ENCODE results near the gene SRCIN1.
"Not testable (repeated sequence)": the region's sequence is repeated elsewhere in the genome, so short reads cannot be mapped to it uniquely, and the experiment has no call there.

Gene SRCIN1

DNA sequence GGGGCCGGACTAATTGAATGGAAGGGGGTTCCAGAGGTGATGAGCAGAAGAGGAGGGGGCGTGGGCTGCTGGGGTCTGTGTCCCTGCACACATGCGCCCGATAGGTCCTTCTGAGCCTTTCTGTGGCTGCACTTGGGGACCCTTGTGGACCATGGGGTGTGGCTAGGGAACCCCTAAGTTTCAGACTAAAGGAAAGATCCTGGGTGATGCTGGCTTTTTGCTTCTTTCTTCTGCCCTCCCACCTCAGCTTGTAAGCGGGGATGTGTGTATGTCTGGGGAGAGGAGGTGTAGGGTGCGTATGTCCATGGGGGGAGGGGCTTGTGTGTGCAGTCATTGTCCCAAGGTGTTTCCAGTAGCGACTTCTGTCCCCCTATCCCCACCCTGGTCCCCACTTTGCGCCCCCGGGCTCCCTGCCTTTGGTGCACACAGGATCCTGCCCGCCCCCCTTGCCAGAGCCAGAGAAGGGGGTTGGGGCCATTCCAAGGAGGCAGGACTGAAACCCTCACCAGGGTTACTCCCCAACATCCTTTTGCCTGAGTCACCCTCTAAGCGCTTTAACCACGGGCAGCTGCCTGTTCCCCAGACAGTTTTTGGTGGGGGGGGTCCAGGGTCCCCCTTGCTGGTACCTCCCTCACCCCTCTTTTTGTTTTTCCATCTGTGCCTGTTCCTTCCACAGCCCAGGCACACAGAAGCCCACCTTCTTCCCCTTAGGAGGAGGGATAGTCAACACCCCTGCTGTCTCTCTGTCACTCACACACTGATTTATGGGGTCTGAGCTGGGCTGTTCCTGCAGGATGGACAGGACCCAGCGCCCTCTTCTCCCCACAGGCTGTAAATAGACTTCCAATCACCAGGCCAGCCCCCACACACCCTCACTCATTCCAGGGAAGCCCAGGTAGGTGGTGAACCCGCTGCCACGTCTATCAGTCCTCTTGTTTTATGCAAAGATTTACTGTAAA is 94.3 kb downstream of the SRCIN1 start:
- FAIRE-seq = no peak
- DNase-seq (ENCODE audit: low spot score) = peak; percentile 40

DNA sequence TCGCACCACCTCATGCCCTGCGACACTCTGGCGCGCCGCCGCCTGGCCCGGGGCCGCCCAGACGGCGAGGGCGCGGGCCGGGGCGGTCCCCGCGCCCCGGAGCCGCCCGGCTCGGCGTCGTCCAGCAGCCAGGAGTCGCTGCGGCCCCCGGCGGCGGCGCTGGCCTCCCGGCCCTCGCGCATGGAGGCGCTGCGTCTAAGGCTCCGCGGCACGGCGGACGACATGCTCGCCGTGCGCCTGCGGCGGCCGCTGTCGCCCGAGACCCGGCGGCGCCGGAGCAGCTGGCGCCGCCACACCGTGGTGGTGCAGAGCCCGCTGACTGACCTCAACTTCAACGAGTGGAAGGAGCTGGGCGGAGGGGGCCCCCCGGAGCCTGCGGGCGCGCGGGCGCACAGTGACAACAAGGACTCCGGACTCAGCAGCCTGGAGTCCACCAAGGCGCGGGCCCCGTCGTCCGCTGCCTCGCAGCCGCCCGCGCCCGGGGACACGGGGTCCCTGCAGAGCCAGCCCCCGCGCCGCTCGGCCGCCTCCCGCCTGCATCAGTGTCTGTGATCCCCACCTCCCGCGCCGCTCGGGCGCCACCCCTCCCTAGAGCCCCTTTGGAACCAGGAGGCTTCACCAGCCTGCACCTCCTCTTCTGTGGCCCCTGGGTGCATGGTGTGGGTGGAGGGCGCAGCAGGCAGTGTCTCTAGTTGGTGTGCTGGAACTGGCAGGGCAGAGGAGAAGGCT is 95.2 kb downstream of the SRCIN1 start:
- no peak for FAIRE-seq
- no peak for DNase-seq (ENCODE audit: low spot score)

DNA sequence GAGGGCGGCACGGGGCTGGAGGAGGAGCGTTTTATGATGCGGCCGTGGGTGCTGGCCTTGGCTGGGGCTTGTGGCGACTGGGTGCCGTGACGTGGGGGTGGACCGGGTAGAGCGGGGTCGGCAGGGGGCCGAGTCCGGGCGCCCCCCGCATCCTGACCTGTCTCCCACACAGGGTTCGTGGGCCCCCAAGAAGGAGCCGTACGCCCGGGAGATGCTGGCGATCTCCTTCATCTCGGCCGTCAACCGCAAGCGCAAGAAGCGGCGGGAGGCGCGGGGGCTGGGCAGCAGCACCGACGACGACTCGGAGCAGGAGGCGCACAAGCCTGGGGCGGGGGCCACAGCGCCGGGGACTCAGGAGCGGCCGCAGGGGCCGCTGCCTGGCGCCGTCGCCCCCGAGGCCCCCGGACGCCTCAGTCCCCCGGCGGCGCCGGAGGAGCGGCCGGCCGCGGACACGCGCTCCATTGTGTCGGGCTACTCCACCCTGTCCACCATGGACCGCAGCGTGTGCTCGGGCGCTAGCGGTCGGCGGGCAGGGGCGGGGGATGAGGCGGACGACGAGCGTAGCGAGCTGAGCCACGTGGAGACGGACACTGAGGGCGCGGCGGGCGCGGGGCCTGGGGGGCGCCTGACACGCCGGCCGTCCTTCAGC is 95.9 kb downstream of the SRCIN1 start:
- FAIRE-seq = no peak
- DNase-seq (ENCODE audit: low spot score) = no peak

DNA sequence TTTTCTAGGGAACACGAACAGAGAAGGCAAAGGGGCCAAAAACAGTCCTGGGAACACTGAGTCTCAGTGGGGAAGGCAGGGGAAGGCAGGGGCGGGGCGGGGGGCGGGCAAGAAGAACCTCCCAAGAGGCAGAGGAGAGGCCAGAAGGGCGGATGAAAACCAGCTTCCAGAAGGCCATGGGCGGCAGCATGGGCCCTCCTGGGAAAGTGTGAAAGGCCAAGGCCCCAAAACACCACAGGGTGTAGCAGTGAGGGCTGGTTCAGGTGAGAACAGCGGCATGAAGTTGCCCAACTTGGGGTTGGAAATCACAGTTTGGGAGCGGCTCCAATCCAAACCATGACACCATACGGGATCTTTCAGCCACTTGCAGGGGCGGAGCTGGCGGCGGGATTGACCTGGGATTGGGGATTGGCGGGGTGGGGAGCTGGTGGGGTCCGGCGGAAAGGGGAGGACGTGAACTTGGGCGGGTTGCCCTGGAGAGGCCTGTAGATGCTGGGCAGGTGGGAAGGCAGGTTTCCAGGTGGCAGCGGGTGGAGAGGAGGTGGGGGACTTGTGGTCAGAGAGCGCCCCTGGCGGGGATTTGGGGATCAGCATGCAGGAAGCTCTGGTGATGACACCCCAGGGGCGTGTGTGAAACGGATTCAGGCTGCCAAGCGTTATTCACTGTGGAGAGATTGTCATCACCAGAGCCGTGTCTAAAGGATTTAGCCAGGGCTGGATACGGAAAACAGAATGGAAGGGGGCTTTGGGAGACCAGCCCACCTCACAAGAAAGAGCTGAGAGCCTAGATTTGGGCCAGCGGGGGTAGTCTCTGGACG is 96.6 kb downstream of the SRCIN1 start:
- peak; percentile 67 for DNase-seq (ENCODE audit: low spot score)
- no peak for FAIRE-seq

DNA sequence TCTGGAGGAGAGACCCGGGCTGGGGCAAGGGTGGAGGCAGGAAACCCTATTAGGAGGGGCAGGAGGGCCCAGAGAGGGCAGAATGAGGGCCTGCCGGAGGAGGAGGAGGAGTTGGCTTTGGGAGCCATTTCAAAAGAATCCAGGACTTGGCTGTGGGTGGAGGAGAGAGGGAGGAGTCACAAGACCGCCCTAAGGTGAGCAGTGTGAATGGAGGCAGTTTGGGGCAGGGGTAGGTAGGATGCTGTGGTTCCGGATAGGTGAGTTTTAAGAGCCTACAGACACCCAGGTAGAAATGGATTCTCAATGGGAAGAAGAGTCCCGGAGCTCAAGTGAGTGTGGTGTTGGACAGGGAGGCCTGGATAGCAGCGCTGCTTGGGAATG is 97.2 kb downstream of the SRCIN1 start:
- DNase-seq (ENCODE audit: low spot score) (no peak), FAIRE-seq (no peak)

DNA sequence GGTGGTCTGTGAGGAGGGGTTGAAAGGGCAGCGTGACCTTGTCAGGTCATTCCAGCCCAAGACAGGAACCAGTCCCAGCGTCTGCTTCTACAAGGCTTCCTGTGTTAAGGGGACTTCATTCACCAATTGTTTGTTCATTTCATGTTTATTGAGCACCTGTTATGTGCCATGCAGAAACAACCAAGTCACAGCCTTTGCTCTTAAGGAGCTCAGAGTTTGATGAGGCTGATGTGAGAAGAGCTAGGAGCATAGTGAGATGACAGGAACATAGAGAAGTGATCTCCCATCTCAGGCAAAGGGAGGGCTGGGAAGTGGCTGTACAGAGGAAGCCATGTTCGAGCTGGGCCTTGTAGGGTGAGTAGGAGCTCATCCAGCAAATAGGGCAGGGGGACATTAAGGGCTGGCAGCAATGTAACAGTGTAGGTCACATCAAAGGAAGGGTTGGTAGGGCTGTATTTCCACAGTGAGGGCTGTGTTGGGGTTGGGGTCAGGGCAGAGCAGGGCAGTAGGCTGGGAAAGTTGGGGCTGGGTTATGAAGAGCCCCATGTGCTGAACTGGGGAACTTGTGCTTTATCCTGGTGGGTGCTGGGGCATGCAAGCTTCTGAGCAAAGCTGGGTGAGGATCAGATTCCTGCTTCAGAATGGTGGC is 97.7 kb downstream of the SRCIN1 start:
- FAIRE-seq (no peak), DNase-seq (ENCODE audit: low spot score) (no peak)

DNA sequence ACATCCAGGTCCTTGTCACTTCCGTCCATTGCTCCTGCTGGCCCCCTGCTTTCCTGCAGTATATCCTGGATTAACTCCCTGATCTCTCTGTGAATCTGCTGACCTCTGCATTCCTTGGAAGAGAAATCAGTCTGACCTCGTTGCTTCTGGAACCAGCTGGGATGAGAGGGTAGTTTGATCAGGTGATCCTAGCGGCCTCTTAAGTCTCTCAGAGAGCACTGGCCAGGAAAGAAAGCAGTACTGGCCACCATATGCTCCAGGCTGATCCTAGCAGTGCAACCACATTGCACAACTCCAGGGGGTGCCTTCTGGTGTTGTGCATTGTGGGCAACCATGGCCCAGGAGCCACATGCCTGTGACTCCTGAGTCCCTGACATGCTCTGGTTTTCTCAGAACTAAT is 98.3 kb downstream of the SRCIN1 start:
- FAIRE-seq (no peak), DNase-seq (ENCODE audit: low spot score) (no peak)

DNA sequence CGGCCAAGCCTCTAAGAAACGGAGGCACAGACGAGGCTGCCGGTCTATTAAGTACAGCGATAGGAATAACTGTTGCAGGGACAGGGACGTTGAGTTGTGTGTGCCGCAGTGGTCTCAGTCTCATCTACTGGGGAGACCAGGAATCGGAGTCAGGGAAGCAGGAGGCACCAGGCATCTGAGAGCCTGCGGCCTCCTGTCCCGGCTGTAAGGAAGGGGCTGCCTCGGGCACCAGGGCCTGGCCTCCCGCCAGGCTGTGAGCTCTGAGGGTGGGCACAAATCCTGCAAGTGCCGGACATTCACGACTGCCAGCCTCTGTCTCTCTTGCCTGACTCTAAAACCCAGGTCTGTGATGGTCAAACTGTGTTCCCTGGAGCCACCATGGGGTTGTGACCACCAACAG is 101.5 kb downstream of the SRCIN1 start:
- FAIRE-seq (no peak), DNase-seq (ENCODE audit: low spot score) (no peak)

DNA sequence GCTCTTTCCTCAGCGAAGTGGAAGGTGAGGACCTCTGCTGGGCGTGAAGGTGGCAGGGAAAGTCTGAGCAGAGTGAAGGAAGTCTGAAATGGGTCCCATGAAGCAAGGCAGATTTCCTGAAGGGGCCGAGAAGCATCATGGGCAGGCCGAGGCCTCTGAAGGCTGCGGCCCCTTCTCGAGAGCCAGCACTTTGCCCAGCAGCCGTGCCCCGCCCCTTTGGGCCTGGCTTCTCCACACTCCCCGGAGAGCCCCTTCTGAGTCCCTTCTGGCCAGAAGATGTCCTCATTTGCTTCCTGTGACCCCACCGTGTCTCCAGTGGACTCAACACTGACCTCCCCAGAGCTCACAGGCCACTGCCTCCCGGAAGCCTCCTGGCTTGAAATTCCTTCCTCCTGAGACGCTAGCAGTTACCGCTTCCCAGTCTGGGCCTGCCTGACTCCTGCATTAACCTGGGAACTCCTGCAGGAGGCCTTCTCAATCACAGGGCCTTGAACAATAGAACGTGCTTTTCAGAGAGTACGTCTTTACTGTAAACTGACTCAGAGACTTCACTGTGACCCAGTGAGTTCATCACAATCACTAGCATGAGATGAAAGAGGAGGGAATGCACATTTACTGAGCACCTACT is 102.4 kb downstream of the SRCIN1 start:
- FAIRE-seq; DNase-seq (ENCODE audit: low spot score): not testable (repeated sequence)

DNA sequence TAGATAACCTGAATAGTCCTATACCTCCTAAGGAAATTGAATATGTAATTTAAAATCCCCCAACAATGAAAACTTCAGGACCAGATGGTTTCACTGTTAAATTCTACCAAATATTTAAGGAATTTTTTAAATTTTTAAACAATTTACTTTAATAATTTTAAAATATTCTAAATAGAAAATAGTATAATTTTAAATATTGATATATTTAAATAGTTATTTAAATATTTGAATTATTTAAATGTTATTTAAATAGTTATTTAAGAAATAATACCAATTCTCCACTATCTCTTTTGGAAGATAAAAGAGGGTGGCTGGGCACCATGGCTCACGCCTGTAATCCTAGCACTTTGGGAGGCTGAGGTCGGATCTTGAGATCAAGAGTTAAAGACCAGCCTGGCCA is 104.0 kb downstream of the SRCIN1 start:
- not testable (repeated sequence) for DNase-seq (ENCODE audit: low spot score)

DNA sequence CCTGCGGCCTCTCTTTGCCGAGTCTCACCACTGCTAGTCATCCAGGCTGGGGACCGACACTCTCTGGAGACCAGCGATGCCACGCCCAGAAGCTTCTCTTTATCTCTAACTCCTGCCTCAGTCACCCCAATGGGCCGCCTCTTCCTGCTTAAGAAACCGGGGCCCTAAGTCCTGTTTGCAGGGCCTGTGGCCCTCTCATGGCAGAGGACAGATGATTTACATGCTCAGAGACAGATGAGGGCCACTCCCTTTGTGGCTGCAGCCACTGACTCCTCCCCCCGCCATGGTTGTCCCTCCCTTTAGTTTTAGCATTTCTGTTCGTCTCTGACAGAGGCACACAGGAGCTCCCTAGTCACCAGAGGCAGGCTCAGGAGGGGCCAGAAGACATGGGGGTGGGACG is 106.5 kb downstream of the SRCIN1 start:
- not testable (repeated sequence) for FAIRE-seq; DNase-seq (ENCODE audit: low spot score)

More for the DNA sequence above, 104.0 kb downstream of the SRCIN1 start:
- FAIRE-seq = not testable (repeated sequence)

DNA sequence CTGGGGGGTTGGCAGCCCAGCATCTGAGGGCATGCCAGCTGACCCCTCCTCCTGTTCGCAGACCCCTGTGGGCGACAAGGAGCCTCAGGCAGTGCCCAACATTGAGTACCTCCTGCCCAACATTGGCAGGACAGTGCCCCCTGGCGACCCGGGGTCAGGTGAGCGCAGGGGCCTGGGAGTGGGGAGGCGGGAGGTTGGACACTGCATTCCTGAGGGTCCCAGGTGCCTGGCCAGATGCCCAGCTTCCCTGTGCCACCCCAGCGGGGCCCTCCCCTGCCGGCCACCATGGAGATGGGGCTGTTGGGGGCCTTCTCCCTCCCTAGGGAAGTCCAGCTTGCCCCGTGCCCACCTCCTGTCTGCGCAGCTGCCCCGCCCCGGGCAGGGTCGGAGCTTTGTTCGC is 107.4 kb downstream of the SRCIN1 start:
- no peak for DNase-seq (ENCODE audit: low spot score)
- no peak for FAIRE-seq

DNA sequence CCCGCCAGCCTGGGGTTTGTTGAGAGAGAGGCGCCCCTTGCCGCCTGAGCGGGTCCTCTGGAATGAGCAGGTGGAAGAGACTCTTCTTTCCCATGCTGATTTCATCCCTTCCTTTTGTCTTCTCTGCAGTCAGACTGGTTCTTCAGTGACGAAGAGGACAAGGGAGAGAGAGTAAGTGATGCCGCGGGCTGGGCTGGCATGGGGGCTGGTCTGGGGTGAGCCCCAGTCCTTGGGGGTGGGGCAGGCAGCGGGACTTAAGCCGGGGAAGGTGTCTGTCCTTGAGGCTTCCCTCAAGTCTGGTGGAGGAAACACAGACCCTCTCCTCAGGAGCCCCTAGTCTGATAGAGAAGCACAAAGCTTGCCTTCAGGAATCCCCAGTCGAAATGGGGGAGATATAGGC is 108.1 kb downstream of the SRCIN1 start:
- not testable (repeated sequence) for DNase-seq (ENCODE audit: low spot score); FAIRE-seq

DNA sequence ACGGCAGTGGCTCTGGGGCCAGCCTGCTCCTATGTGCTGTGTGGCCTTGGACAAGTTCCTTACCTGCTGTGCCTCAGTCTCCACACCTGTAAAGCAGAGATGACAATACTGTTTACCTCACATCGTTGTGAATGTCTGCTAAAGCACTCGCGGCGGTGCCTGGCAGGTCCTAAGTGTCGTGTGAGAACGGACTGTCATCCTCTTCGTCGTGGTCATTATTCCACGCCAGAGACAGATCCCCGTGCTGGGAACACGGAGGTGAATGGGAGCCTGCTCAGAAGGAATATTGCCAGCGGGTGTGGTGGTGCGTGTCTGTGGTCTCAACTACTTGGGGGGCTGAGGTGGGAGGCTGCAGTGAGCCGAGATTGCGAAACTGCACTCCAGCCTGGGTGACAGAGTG is 111.6 kb downstream of the SRCIN1 start:
- FAIRE-seq; DNase-seq (ENCODE audit: low spot score): not testable (repeated sequence)

DNA sequence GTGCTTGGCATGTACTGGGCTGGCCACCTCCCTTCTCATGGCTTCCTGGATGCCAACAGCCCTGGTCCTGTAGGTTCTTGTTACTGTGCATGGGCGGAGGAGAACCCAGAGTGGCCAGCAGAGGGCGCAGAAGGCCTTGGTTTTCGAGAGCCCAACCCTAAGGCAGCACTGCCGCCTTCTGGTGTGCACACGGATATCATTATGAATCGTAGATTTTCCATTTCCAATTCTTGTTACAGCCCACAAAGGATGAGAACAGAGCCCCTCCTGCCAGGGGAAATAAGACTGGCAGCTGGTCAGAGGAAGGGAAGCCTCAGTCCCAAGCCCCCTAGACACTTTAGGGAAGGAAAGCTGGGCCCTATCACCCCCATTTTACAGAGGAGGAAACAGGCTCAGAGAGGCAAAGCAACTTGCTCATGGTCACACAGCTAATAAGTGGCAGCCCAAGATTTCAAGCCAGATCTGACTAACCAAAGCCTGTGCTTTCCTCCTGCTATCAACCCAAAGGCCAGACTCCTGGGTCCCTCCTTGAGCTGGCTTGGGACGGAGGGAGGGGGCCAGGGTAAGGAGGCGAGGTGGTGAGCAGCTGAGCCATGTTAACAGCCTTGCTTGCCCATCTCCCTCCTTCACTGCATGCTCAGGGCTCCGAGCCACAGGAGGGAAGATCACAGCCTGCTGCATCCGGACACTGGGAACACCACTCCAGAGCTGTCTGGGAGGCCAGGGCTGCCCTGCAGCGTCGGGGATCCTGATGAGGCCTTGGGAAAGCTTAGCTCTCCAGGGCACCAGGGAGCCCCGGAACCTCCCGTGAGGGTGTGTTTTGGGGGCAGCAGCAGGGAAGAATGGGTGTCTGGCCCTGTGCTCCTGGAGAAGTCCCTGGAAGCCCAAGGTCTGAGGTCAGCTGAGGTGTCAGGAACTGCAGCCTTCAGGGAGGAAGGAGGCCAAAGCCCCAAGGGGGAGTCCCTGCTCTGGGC is 113.4 kb downstream of the SRCIN1 start:
- not testable (repeated sequence) for FAIRE-seq
- DNase-seq (ENCODE audit: low spot score) = peak; percentile 57

DNA sequence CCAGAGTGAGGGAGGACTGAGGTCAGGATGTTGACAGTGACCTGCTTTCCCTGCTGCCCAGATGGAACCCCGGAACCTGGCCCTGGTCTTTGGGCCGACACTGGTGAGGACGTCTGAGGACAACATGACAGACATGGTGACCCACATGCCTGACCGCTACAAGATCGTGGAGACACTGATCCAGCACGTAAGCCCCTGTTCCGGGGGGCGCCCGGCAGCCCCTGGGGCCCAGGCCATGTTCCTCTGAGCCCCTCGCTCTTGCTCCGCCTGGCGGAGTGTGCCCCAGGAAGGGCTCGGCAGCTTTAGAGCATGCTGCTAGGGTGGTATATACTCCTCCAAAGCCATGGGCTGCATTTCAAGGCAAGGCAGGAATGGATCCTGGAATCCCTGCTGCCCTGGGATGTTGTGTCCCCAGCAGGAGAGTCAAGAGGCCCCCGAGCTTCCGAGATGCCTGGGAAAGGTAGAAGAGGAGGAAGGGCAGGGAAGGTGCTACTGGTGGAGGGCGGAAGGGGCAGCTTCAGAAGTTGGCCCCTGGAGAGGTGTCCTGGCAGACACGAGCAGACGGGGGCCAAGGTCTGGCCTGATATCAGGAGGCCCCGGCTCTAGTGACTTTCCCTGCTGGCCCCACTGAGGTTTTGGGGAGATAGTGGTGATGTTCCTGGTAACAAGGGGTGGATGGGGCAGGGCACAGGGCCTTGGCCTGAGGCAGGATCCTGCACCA is 114.2 kb downstream of the SRCIN1 start:
- not testable (repeated sequence) for DNase-seq (ENCODE audit: low spot score); FAIRE-seq

DNA sequence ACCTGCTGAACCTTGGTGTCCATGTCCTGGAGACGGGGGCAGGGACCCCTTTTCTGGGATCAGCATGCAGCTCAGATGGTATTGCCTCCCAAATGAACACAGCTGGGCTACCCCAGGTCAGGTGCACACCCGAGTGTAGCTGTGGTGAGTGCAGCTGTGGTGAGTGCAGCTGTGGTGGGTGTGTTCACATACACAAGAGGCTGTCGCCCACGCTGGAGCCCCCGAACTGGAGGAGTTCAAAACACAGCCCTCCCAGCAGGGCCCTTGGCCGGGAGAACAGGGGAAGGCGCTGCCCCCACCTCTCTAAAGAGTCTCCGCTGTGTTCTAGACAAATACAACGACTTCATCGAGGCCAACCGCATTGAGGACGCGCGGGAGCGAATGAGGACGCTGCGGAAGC is 116.0 kb downstream of the SRCIN1 start:
- FAIRE-seq = not testable (repeated sequence)

DNA sequence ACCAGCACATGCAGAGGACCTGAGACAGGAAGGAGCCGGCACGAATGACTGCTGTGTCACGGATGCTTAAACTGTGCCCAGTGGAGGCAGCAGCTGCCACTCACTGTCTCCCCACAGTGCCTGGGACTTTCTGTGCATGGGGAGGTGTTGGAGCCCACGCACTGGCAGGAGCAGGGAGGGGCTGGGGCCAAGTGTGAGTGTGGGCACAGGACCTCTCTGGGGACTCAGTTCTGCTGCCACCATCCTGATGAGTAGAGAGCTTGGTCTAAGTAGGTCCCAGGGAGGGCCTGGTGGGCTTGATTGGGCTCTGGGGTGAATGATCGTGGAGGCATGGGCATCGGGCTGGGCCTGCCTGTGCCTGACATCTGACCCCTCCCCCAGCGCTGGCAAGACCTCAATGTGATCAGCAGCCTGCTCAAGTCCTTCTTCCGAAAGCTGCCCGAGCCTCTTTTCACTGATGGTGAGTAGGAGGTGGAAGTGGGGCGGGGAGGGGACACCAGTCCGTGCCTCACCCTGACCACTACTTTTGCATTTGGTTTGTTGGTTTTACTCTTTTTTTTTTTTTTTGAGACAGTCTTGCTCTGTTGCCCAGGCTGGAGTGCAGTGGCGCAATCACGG is 120.0 kb downstream of the SRCIN1 start:
- FAIRE-seq; DNase-seq (ENCODE audit: low spot score): not testable (repeated sequence)

More for the DNA sequence above, 116.0 kb downstream of the SRCIN1 start:
- not testable (repeated sequence) for DNase-seq (ENCODE audit: low spot score)
